HG02981 (cell line): Measurements from ENCODE around the gene SIDT1.
A peak's percentile ranks its signal among the peaks of the same experiment; 100 is the strongest.

Source experiments
- ATAC-seq: cut with Tn5 transposase; IDR thresholded peaks from one replicate; pipeline ENCODE4 v1.9.1; 2021; ENCODE audit warnings: mild to moderate bottlenecking, moderate library complexity; ENCODE audit not compliant: unreplicated experiment

SIDT1 gene

DNA sequence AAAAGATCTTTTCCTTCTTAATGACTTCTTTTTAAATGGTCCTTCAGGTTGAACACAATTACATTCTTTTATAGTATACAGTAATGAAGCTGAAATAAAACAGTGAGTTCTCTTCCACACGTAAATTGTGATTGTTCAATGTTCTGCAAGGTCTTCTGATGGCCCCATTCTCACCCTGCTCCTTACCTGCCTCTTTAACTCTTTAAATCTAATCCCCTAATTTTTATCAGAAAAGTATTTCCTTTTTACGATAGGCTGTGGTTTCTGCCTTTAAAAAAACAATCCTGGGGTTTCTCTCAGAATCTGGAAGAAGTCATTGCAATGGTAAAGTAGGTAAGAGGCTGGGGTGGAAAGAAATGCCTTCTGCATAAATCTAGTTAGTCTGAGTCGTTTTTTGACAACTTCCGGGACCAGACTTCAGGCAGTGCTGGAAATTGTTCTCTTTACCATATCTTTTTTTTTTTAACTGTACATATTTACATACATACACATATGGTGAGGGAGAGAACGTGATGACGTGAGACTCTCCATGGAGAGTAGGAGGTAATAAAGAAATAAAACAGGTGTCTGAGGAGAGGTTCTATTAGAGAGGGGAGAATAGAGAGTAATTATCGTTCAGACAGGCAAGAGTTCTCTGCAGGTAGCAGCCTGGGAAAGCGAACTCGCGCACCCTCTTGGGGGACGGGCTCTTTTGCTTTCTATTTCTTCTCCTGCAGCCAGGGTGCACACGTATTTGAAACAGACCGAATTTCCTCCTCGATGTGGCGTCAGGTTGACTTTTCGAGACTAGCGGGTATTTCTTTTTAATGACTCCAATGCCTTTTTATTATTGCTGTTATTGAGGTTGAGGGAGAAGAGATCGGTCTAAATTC lies at the start of gene SIDT1:
Gene SIDT1 (plus strand): TSS at position 730 of the 872 bp plus-strand sequence. CDS start 467 bp downstream, outside the sequence.
- peak; percentile 67 for ATAC-seq

DNA sequence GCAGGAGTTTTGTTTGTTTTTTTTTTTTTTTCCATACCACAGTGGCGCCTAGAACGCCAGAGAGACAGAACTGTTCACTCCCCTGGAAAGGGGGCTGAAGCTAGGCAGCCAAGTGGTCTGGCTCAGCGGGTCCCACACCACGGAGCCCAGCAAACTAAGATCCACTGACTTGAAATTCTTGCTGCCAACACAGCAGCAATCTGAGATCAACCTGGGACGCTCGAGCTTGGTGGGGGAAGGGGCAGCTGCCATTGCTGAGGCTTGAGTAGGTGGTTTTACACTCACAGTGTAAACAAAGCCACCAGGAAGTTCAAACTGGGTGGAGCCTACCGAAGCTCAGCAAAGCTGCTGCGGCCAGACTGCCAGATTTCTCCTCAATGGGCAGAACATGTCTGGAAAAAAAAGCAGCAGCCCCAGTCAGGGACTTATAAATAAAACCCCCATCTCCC lies 47.2 kb upstream of the SIDT1 start:
- ATAC-seq, result no peak

DNA sequence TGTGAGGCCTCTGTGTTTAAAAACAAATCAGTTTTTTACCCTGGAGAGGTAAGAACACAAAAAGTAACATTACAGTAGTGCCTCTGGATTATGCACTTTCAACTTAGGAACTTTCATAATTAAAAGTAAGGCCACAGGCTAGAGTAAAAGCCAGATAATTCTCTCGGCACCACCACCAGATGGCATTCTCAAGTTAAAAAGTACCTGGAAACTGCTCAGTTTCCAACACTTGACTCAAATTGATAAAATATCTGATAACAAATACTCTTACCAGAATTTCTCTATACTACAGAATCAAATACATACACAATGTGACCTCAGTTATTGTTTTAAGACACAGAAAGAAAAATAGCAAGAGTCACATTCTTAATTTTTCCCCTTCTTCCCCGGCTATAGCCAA lies 37.3 kb upstream of the SIDT1 start:
- ATAC-seq, result no peak

DNA sequence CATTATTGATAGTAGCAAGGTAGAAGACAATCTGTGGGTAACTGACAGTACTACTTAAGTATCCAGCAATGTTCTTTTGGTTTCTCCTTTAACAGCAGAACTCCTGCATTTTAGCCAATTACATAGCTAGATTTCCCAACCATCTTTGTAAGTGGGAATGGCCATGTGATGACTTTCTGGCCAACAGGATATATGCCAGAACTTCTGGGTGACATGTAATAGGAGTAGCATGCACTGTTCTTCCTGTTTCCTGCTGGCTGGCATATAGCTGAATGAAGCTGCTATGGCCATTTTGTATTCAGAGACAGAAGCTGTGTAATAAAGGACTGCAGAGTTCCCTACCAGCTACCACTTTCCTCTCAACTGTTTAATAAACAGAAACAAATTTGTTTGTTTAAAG lies 35.4 kb upstream of the SIDT1 start:
- no peak for ATAC-seq

DNA sequence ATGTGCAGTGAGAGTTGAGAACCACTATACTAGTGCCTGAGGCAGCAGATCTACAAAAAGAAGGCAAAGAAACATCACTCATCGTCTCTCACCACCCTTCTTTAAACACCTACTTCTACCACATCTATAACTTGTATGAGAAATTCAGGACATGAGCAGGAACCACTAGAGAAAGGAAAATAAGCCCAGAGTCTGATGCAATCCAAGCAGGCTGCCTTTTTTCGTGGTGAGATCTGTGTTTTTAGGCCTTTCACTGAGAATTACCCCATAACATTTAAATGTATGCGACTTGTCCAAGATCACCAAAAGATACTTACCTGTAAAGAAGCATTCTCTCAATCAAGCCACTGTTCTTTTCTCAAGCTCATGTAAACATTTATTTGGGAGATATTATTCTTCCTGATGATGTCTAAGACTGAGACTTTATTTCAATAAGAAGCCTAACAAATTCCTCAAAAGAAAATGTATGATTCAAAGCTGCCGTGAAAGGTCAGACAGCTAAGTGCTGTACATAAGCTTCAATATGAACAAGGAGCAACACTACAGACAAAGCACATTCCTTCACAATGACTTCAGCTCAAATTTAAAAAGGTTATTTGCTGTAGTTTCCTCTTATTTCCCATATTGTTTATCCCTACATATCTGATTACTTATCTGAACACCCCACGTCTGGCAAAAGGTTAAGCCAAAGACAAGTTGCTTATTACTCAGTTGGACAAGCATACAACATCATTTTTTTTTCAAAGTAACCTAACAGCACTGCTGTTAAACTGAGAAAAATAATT lies 33.9 kb upstream of the SIDT1 start:
- no peak for ATAC-seq

DNA sequence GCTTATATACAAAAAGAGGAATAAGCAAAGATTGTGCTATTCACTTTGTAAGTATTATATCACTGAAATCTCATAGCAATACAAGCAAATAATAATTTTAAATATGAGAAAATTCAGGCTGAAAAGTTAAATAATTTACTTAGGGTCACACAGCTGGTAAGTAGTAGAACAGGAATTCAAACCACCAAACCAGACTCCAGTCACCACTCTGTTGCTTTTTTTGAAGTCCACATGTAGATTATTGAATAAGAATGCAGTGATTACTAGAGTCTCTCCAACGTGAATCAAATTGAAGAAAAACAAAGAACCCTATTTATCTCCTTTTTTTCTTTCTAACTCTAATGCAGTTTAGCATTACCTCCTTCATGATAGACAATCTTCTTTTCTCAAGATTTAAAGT lies 33.3 kb upstream of the SIDT1 start:
- no peak for ATAC-seq

DNA sequence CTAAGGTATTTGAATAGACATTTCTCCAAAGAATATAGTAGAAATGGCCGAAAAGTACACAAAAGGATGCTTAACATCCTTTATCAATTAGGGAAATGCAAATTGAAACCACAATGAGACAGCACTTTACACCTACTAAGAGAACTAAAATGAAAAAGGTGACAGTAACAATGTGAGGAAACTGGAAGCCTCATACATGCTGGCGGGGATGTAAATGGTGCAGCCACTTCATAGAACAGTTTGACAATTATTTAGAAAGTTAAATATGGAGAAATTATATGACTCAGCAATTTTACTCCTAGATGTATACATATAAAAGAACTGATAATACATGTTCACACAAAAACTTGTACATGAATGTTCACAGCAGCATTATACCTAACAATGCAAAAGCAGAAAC lies 30.8 kb upstream of the SIDT1 start:
- ATAC-seq, result no peak

DNA sequence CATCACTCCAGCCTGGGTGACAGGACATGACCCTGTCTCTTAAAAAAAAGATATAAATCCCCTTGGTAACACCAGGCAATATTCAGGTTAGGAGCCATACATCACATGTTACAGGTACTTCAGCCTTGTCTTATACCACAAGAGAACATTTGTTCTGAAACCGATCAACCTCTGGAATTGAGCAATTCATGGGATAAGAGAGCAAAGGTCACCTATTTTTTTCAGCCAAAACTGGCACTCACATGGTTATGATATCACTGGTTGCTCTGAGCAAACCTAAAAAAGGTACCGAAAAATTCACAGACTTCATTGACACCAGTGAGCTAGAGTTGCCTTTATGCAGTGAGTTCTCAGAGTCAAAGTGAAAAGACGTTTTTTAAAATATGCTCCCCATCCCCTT lies 26.5 kb upstream of the SIDT1 start:
- ATAC-seq, result no peak

DNA sequence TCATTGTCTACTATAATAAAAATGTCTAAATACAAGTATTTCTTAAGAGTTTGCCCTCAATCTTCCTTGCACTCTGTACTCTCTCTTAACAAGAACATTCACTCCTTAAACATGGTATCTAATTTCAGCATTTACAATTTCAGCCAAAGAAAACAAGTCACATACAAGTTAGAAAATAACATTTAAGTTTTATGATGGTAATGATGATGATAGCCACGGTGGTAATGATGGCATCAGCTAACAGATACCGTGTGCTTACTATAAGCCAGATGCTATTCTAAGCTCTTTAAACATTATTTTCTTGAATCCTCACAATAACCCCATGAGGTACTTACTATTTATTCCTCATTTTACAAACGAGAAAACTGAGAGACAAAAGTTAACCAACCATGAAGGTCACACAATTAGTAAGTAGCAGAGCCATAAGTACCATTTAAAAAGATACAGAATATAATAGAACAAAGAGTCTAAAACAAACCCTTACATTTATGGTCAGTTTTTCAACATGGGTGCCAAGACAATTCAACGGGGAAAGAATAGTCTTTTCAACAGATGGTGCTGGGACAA lies 24.8 kb upstream of the SIDT1 start:
- no peak for ATAC-seq

DNA sequence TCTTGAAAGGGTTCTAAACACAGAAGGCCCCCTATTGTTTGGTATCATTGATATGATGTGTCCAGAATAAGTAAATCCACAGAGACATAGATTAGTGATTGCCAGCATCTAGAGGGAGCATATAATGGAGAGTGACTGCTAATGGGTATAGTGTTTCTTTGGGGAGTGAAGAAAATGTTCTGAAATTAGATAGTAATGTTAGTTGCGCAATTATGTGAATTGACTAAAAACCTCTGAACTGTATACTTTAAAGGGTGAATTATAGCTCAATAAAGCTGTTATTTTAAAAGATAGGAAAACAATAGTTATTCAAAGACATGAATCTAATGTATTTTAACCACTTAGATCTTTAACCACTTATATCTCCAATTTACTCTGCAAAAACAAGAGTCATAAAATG lies 23.4 kb upstream of the SIDT1 start:
- ATAC-seq, result no peak

DNA sequence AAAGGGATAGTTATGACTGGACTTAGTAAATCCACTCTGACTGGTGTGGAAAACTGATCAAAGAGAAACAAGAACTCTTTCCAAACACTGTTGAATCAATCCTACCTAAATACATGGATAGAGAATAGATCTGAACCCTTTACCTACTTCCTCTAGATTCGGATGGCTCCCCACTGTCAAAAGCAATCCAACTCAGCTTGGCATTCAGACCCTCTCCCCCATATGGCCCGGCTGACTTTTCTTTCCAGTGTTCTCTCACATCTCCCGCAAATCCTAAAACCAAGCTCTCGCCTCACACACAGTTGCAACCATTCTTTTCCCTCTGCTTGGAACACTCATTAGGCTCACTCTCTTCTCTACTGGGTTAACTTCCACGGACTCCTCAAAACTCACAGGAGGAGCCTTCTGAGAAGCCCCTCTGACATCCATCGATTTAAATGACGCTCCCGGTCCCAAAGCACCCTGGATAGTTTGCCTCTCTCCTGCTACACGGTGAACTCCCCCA lies 18.0 kb upstream of the SIDT1 start:
- peak; percentile 3 for ATAC-seq

DNA sequence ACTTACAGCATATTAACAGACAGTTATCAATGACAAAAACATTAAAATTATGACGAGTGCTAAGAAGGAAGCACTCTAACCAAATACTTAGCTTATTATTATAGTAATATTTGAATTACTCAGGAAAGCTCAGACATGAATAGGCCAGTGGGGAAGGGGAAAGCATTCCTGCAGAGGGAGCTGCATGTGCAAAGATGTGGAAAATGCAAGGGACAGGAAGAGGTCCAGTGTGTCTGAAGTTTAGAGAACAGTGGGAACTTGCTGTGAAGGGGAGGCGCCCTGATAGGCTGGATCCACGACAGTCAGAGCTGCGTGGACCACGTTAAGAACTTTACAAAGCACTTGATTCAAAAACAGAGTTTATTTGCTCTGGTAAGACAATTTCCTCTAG lies 16.2 kb upstream of the SIDT1 start:
- no peak for ATAC-seq

DNA sequence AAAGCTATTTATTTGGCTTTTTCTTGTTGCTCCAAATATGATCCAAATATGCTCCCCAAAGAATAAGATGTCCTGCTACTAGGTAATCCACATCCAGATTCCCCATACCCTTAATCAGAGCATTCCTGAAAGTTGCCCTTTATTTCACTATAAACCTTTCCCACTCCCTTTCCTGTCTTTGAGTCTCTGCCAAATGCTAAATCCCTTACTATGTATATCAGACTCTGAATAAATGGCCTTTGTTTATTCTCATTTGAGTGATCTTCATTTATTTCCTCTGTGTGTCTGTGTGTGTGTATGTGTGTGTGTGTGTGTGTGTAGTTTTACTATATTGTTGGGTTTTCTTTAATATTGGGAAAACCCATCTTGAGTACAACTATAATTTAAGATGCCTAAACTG lies 10.4 kb upstream of the SIDT1 start:
- ATAC-seq, result no peak

DNA sequence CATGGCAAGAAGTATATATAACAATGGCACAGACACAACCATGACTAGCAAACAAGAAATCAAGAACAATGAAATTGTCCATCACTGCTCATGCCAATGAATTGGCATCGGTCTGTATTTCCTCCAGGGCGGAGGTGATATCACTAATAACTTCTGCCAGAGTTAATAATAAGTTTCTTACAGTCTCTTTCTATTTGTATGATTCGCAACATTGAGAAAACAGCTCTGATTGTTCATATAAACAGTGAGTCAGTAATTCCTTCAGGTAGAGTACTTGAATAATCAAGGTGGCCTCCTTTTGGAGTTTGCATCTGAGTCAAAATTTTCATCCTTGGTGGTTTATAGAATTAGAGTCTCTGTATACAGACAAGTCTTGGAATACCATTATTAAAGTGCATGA lies 9.1 kb upstream of the SIDT1 start:
- no peak for ATAC-seq

DNA sequence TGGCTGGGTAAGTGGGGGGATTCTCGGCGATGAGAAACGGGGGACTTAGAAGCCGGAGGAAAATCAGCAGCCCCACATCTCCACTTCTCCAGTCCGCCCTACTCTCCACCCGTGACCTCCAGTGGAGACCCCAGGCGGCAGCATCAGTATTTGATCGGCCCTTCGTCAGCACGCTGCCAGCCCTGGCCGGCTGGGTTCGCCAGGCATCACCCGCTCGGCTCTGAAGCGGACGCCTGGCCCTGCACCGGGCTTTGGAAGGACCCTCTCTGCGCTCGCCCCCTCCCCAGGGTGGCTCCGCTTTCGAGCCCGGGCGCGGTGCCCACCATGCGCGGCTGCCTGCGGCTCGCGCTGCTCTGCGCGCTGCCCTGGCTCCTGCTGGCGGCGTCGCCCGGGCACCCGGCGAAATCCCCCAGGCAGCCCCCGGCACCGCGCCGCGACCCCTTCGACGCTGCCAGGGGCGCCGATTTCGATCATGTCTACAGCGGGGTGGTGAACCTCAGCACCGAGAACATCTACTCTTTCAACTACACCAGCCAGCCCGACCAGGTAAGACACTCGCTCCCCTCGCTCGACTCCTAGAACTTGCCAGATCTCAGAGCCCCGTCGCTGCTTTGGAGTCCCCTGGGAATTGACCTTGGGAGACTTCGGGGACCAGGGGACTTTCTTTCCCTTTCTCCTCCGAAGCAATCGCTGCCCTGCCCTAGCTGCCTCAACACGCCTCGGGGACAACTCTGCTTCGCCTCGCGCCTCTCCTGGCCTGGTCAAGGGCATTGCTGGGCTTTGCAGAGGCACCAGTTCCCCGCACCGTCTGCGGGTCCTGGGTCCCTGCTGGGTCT lies 561 bp downstream of the SIDT1 start:
- ATAC-seq, result peak; percentile 40

DNA sequence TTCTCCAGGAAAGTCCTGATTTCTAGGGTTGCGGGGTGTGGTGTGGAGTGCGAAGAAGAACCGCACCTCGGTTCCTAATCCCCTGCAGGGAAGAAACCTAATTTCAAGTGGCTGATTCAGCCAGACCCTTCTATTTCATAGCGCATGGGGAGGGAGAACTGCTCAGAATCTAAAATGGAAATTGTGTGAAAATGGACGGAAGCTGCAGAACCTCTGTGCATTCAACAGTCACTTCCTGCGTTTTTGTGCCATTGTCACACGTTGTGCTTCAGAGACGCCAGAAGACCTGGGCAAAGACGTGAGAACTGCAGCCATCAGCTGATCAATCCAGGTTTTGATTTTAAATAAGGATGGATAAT lies 1.2 kb downstream of the SIDT1 start:
- peak; percentile 21 for ATAC-seq

DNA sequence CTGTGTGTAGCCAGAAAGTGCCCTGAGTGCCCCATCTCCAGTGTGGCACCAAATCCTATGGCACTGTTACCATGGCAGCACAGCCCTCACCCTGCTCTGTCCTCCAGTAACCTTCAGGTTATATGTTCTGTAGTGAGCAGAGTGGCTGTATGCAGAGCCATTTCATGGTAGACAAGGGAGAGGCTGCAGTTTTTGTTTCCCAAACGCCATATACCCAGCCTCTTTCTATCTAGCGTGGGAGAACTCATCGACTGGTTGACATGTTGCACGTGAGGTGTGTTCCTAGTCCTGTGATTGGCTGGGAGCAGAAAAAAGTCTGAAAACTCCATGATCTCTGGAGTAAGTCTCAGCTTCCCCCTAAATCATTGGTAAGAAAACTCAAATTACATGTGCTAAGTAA lies 2.0 kb downstream of the SIDT1 start:
- ATAC-seq, result no peak

DNA sequence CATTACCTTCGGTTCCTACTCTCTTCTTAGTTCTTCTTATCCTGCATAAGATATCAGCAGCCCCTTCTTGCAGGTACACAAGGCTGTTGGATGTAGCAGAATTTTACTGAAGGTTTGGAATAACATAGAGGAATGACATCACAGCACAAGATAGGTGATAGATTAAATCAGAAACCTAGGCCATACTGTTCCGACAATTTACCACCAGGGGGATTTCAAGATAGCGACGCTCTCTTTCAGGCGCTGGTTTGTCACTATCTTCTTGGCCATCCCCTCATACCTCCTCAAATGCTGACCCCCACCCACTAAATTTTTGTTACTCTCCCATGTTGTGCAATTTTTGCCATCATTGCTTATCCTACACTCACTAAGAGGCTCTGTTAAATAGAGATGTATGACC lies 3.5 kb downstream of the SIDT1 start:
- ATAC-seq, result no peak

DNA sequence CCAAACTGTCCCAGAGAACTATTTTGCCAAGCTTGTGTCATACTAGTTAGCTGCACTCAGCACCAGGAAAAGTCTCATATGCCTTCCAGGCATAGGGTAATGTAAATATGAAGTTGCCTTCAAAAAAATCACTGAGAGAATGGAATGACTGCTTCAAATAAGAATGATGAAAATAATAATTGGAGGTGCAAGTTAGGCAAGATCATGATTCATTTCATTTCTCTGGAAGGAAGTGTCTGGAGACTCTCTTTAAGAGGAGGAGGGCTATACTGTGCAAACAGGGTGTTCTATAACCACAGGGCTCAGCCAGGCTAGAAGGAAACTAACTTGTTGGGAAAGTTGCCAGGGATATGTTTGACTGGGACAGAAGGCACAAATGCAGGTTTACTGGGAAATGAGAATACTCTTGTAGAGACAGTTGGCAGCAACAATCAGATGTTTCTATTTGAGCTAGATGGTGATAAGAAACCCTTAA lies 4.3 kb downstream of the SIDT1 start:
- no peak for ATAC-seq

DNA sequence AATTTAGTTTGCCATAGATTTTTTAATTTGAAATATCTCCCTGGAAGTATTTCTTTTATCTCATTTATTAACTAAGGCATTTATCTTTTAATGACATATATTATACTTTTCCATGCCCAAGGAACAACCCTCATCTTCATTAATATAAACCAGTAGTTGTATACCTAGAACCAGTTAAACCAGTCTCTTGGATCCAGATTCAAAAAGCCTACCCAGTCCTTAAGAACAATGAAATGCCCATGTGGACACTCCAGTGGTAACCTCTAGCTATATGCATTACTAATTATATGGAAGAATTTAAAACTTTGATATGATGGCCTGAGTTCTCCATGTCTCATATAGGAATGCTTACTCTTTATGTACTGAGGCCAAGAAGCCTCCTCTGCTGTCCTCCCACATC lies 4.8 kb downstream of the SIDT1 start:
- ATAC-seq, result no peak

DNA sequence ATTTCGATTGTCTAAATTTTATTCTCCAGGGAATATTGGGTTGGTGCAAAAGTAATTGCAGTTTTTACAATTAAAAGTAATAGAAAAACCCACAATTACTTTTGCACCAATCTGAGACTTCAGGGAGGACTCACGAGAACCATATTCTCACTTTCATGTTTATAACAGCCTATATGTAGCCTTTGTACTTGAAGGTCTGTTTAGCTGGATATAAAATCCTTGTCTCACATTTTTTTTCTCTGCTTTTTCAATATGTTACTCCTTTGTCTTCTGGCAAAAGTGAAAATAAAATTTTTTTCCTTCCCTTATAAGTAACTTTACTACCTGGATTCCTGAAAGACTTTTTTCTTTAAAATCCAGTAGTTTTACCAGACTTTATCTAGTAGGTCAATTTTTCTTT lies 9.2 kb downstream of the SIDT1 start:
- no peak for ATAC-seq
